Measurements from ENCODE around the gene BCR. TPM values are rescaled to one million over a fixed set of nuclear protein-coding genes. Genes with fewer than 3 reads are reported as not detected.

BCR gene
- total RNA-seq, 1 donor from 2014 or later = 30.0 TPM

GRCh38 chr22:23282986-23283385 lies 102.7 kb downstream of the BCR start:
- no peak for TF ChIP-seq CTCF (IDR thresholded peaks at IDR 0.05)
- Mint-ChIP-seq H3K4me1 (ENCODE audit: low read depth) (peaks cover 24% of the 10 kb centered on the region), H3K9me3 (ENCODE audit: low read depth) (no peaks in the 10 kb centered on the region)

GRCh38 chr22:23283591-23284503 lies 103.5 kb downstream of the BCR start:
- TF ChIP-seq CTCF (IDR thresholded peaks at IDR 0.05) = no peak
- Mint-ChIP-seq H3K4me1 (ENCODE audit: low read depth) (peaks cover 24% of the 10 kb centered on the region), H3K36me3 (ENCODE audit: low read depth) (peaks cover 6% of the 10 kb centered on the region), H3K4me3 (ENCODE audit: unreplicated experiment) (no peak overlapping the region), H3K27ac (ENCODE audit: unreplicated experiment) (no peak overlapping the region), H3K9me3 (ENCODE audit: low read depth) (no peaks in the 10 kb centered on the region), H3K27me3 (ENCODE audit: low read depth) (no peaks in the 10 kb centered on the region)
- no peak for DNase-seq (ENCODE audit: low spot score)

More at GRCh38 chr22:23282986-23283385, 102.7 kb downstream of the BCR start:
- Mint-ChIP-seq H3K4me3 (ENCODE audit: unreplicated experiment) (no peak overlapping the region), H3K27me3 (ENCODE audit: low read depth) (no peaks in the 10 kb centered on the region), H3K27ac (ENCODE audit: unreplicated experiment) (no peak overlapping the region), H3K36me3 (ENCODE audit: low read depth) (peaks cover 6% of the 10 kb centered on the region)
- no peak for DNase-seq (ENCODE audit: low spot score)

DNA sequence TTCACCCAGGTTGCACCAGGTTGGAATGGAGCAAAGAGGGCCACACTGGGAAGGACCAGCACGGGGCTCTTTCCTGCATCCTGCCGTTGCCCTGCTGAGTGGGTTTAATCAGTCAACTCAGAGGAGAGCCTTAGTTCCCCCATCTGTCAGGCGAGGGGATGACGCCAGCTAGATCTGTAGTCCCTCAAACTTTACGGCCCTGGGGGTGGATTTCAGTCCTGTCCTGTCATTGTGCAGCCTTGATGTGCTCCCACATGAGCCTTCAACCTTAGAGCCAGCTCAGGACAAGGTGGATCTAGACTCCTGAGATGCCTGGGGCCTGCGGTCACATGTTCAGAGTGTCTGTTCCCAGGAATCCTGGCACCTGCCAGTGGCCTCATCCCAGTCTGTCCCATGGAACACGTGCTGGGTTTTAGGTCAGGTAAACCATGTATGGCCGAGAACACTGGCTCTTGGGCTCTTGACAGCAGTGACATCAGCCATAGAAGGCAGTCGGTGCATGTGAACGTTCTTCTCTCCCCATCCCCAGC lies 104.3 kb downstream of the BCR start:
- no peak for DNase-seq (ENCODE audit: low spot score)
- Mint-ChIP-seq H3K36me3 (ENCODE audit: low read depth) (peaks cover 6% of the 10 kb centered on the region), H3K4me1 (ENCODE audit: low read depth) (peaks cover 24% of the 10 kb centered on the region), H3K9me3 (ENCODE audit: low read depth) (no peaks in the 10 kb centered on the region), H3K4me3 (ENCODE audit: unreplicated experiment) (no peak overlapping the region), H3K27ac (ENCODE audit: unreplicated experiment) (no peak overlapping the region), H3K27me3 (ENCODE audit: low read depth) (no peaks in the 10 kb centered on the region)
- no peak for TF ChIP-seq CTCF (IDR thresholded peaks at IDR 0.05)

DNA sequence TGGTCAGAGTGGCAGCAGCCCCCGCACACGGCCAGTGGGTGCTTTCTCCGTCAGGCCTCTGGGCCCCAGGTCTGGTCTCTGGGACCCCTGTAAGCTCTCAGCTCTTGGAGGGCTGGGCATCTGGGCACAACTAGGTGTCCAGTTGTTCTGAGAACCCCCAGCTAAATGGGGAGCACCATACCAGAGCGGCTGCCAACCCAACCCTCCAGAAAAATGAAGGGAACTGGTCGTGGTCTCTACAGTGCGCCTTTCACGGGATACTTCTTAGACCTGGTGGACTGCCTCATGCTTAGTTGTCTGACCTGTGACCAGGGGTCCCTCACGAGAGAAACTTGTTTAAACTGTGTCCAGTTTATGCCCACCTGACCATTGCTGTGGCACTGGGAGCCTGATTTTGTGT lies 104.9 kb downstream of the BCR start:
- TF ChIP-seq CTCF (IDR thresholded peaks at IDR 0.05) = no peak
- Mint-ChIP-seq H3K4me1 (ENCODE audit: low read depth) (peaks cover 27% of the 10 kb centered on the region), H3K27me3 (ENCODE audit: low read depth) (no peaks in the 10 kb centered on the region), H3K27ac (ENCODE audit: unreplicated experiment) (no peak overlapping the region), H3K4me3 (ENCODE audit: unreplicated experiment) (no peak overlapping the region), H3K36me3 (ENCODE audit: low read depth) (peaks cover 6% of the 10 kb centered on the region), H3K9me3 (ENCODE audit: low read depth) (no peaks in the 10 kb centered on the region)
- DNase-seq (ENCODE audit: low spot score) = no peak

- TF ChIP-seq CTCF (IDR thresholded peaks at IDR 0.05) = no peak
- Mint-ChIP-seq H3K4me3 (ENCODE audit: unreplicated experiment) (no peak overlapping the region), H3K4me1 (ENCODE audit: low read depth) (peaks cover 26% of the 10 kb centered on the region), H3K27me3 (ENCODE audit: low read depth) (no peaks in the 10 kb centered on the region), H3K36me3 (ENCODE audit: low read depth) (peaks cover 6% of the 10 kb centered on the region), H3K27ac (ENCODE audit: unreplicated experiment) (peak overlapping the region; percentile 51), H3K9me3 (ENCODE audit: low read depth) (no peaks in the 10 kb centered on the region)
- DNase-seq (ENCODE audit: low spot score) = no peak
Measured at GRCh38 chr22:23285734-23286133, 105.4 kb downstream of the BCR start.
